Measurements from ENCODE around the gene FTCDNL1.
A peak's percentile ranks its signal among the peaks of the same experiment; 100 is the strongest.

Gene FTCDNL1

DNA sequence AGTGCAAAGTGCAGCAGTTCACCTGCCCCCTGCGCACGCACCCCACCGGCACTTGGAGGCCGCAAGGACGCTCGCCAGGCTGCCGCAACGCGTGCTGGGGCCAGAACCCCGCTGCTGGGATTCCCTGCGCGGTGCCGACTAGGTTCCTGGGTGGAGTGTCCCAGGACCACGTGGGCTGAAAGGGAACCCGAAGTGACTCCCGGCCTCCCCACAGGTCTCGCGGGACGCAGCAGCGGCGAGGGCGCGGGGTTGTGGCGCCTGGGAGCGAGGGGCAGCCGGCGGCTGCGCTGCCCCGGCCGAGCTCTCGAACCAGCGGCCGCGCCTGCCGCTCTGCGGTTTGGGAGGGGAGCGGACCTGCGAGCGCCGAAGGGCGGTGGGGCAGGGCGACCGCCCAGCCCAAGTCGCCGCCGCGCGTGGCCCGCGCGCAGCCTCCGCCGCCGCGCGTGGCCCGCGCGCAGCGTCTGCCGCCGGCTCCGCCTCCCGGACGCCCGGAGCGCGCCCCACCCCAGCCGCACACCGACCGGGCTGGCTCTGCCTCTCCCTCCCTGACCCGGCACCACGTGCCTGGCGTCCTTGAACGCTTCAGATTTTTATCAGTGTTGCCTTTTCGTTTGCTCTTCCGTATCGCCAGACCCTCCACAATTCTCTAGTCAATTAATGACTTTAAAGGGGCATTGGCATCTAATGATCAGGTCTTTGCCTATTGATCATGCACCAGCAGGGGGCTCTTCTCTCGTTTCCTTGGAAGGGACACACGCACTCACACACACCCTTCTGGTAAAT, at the start of gene FTCDNL1:
Gene FTCDNL1, minus strand, starts transcription at position 475 of the 783 bp plus-strand sequence. CDS start 2,230 bp downstream, outside the sequence.
- DNase-seq (ENCODE audit: low read depth), result peak; percentile 41

DNA sequence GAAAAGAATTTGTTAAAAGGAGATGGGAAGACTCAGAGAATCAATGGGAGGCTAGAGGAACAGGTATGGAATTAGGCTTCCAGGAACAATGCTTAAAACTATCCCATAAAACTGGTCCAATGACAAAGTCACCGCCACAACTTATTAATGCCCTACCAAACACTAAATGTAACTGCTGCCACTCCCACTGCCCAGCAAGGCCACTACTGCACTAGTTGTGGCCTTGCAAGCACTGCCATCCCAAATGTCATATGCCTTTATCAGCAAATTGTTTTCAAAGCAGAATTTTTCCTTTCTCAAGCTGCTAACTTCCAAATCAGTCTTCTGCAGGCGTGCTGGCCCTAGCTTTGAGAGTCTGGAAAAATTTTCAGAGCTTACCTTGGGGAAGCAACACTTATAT, 45.6 kb upstream of the FTCDNL1 start:
- DNase-seq (ENCODE audit: low read depth), result no peak

DNA sequence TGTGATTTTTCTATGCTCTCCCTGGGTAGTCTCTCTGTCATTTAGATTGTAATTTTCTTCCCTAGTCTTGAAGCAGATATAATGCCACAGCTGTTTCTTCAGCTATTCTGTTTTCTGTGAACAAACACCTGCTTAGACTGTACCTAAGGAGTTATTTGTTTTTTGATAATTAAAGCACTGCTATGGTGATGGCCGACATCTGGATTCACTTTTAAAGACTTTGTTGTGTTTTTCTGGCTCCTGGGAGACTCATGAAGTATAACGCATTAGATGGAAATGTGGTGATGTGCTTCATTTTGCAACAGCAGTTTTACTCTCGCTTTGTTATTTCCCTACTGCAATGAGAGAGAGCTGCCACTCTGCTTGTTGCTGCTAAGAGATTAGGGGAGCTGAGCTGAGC, 44.4 kb upstream of the FTCDNL1 start:
- no peak for DNase-seq (ENCODE audit: low read depth)

DNA sequence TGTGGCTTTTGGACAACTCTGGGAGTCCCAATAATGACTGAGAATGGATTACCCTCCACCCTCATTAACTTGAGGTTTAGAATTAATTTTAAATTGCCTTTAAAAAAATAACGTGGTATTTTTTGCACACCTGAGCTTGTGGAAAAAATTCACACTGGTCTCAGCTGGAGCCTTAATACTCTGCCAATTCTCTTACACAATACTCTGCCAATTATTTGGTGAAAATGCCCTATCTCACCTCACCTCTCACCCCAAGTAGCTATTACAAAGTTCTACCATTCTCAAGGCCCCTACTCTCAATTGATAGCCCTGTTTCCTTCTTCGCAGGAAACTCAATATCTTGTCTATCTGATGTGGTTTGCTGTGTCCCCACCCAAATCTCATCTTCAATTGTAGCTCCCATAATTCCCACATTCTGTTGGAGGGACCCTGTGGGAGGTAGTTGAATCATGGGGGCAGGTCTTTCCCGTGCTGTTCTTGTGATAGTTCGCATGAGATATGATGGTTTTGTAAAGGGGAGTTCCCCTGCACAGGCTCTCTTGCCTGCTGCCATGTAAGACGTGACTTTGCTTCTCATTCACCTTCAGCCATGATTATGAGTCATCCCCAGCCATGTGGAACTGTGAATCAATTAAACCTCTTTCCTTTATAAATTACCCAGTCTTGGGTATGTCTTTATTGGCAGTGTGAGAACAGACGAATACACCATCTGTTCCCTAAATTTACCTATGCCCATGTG, 32.7 kb upstream of the FTCDNL1 start:
- no peak for DNase-seq (ENCODE audit: low read depth)

DNA sequence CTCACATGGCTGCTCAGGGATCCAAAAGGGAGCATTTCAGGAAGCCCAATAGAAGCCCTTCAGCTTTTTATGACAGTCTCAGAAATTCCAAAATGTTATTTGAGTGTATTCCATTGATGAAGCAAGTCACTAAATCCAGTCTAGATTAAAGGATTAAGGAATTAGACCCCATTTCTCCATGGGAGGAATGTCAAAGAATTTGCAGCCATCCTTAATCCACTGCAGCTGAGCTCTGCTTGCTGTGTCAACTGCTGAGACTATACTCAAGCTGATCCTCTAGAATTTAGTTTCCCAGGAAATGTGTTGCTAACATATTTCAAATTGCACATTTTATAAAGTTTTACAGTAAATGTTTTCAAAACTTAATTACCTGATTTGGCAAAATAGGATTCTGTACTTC, 31.7 kb upstream of the FTCDNL1 start:
- DNase-seq (ENCODE audit: low read depth), result no peak

DNA sequence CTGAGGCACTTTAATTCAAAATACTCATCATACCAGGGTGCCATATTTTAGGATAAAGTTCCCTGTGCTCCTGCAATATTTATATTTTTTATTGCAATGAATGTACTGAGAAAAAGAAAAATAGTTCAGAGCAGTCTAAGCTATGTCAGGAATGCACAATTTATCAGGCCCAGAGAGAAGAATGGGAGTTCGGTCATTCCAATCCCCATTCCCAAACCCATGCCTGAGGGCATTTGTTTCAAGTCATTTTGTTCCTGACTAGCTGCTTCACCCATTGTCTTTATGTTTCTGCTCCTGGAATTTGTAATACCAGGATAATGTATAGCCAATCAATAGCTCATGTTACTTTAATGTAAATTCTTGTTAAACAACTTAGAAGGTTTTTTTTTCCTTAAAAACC, 24.4 kb upstream of the FTCDNL1 start:
- DNase-seq (ENCODE audit: low read depth), result no peak

DNA sequence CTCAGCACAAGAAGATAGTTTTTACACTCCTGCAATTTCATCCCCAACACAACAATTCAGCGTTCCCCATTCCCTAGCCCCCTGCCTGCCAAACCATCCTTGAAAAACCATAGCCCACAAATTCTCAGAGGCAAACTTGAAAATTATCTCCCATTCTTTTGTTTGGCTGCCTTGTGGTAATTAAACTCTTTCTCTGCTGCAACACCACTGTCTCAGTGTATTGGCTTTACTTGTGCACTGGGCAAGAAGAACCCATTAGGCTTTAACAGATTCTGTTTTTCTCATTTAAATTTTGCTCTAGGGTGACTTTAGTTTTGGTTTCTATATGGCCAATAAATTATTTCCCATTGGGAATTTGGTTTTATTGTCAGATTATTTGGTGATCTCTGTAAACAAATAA, 23.2 kb upstream of the FTCDNL1 start:
- no peak for DNase-seq (ENCODE audit: low read depth)

DNA sequence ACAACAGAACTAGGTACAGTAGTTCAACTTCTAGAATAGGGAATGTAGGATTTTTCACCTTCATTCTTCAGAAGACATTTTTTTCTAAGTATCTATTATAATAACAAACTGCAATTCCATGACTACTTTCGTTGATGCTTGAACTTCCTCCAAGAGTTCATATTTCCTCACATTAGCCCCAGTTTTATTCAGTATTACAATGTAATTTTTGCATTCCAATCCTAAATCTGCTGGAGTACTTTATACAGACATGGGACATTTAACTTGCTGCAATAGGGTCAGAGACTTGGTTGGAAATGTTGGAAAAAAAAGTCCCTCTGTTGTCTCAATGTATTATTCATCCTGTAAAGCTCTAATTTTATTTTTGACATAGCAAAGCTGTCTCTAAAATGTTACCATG, 19.6 kb upstream of the FTCDNL1 start:
- DNase-seq (ENCODE audit: low read depth), result no peak

DNA sequence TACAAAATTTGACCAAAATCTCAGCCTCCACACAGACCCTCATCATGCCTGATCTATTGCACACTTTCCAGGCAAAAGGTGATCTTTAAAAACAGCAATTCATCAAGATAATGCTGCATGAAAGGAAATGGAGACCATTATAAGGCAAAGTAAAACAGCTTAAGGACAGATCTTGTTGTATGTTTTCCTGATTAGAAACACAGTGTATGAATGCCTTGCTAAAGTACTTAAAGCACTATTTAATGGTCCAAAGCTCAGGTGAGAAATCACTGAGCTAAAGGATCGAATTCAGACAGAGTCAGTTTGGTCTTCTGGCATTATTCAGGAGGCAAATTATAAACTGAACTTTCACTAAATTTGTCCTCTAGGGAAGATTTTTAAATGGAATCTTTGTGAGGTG, 18.7 kb upstream of the FTCDNL1 start:
- no peak for DNase-seq (ENCODE audit: low read depth)

DNA sequence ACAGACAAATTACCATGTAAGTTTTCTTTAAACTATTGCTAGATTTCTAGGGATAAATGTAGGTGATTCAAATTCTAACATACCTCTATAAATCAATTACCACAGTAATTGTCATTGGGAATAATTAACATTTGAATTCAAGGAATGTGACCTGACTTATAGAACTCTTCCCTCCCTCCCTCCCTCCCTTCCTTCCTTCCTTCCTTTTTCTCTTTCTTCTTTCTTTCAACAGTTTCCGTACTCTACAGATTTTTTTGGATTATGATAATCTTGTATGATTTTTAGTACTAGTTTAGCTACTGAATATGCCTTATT, 18.2 kb upstream of the FTCDNL1 start:
- no peak for DNase-seq (ENCODE audit: low read depth)

DNA sequence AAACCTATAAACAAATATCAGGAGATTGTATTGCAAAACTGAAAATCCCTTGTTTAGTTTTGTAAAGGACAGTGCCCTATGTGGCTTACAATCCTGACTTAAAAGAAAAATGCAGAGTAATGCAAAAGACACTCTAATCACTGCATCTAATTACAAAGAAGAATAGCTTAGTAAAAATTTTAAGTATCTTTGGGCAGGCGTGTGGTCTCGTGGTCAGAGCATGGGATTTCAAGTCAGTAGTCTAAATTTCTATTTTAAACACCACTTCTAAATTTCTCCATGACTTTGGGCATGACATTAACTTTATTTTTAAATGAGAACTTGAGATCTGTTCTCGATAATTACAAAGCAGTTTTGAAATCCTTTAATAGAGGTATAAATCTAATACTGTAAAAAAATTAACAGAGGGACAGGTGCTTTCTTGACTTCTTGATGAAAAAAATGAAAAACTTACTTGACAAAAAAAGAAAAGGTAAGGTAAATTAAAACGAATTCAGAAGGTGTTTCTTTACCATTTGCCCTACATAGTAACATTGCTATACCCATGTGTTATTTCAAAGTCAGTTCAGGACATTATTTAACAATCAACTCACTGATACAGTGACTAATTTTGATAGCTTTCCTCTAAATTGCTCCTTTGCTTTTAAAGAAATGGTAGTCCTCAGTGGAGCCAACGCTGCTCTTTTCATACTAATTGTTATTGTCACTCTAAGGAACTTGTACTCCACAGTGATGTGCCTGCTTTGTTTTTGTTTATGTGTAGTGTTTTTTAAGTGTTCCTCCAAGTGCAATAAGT, 17.6 kb upstream of the FTCDNL1 start:
- DNase-seq (ENCODE audit: low read depth), result no peak

DNA sequence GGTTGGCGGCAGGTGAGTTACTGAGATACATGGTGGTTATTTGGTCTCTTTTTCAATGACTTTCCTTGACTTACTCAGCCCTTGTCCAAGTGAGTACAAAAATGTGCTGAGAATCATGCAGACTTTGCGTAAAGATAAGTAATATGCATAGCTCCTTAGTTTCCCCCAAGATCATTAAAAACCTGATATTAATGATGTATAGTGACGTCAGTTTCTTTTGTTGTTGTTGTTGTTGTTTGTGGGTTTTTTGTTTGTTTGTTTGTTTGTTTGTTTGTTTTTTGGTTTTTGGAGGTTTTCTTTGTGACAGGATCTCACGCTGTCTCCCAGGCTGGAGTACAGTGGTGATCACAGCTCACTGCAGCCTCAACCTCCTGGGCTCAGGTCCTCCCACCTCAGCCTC, 14.9 kb upstream of the FTCDNL1 start:
- DNase-seq (ENCODE audit: low read depth), result no peak

DNA sequence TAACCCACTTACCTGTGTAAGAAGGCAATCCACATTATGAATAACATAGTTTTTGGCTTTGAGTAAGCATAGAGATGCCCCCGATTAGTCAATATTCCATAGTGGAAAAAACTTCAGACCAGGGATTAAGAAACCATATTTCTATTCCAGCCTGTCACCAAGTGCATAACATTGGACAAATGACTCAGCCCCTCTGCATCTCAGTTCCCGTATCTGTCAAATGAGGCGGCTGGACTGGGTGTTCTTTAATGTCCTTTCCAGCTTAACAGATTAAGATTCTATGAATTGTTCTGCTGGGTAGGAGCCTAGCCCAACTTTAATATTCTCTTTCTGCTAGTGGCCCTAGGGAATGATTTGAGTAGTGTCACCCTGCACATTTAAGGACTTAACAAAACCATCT, 11.8 kb upstream of the FTCDNL1 start:
- no peak for DNase-seq (ENCODE audit: low read depth)

DNA sequence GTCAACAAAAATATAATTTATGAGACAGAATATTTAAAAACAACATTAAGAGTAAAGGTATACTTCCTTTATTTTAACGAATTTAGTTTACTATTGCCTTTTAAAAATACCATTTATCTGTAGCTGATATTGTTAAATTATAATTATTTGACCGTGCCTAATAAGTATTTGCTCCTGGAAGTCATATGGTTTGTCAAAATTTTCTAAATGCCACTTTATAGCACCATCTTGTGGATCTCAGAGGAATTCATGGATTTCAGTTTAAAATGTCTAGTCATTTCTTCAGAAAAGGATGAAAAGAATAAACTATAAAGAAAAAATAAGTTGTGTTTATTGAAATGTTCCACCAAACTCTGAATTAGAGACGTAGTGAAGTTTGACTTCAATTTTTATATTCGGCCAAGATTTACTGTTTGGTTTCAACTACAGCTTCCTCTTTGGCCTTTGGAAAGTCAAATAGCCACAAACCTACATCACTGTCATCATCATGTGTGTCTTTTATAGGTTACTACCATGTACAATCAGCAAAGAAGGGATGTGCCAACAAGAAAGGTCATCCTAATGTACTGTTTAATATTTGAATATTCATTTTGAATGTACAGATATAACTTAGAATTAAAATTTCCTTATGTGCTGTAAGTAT, 10.3 kb upstream of the FTCDNL1 start:
- no peak for DNase-seq (ENCODE audit: low read depth)

DNA sequence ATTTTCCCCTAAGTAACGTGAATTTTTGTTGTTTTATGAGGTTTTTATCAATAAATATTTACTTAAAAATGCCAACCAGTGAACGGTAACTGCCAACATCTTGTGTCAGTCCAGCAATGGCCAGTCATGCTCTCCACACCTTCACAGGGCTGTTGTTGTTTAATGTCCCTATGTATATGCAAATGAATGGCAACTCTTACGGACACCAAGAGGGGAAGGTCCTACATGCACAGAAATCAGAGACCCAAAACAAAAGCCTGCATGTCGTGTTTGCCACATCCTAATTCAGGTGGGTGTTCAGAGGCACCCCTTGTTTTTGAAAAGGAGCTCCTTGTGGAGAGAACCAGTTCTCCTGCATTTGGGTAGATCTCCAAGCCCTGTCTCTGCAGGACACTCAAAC, 4.8 kb upstream of the FTCDNL1 start:
- DNase-seq (ENCODE audit: low read depth), result no peak

DNA sequence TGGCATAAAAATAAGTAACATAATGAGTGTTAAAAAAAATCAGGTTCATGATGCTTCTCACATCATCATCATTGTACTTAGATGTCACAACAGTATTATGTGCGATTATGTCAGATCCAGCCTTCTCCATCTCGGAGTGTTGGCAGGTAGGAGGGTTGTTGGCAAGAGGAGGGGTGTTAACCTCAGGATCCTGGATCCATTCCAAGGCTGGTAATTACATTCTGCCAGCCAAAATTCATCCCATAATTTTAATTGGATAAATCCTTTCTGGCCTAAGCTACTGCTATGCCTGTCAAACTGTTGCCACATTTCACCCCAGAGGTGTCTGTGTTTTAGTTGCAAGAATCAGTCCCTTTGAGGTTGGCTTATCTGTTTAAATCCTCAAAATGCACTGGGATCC, 891 bp upstream of the FTCDNL1 start:
- no peak for DNase-seq (ENCODE audit: low read depth)

DNA sequence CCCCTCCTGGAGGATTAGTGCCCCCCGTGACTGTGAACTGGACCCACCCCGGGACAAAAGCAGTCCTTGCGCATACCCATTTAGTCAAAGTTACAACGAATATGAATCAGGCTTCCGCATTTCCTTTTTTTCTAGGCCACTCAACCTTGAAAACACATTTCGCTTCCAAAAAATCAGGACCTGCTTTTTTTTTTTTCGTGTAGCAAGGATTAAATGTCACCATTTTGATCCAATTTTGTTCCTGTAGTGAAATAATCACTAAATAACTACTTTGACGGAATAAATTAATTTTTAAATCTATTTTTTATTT, 464 bp upstream of the FTCDNL1 start:
- no peak for DNase-seq (ENCODE audit: low read depth)

DNA sequence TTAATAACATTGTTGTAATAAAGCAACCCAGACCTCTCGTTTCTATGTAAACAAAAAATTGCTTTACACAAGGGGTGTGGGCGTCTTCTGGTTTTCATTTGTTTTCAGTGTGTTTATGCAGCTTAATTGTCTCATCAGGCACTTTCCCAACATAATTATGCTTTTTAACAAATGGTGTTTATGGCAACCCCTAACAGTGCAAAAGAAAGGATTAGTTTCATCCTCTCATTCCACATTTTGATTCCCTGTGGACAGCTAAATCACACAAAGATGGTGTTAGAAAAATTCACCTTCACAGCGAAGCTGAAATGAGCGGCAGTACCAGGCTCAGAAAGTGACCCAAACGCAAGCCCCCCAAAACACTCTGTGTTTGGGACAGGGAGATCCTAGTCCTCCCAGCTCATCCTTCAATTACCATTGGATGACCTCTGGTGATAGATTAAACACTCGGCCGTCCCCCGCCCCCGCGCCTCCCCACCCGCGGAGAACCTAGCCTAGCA, 724 bp downstream of the FTCDNL1 start:
- no peak for DNase-seq (ENCODE audit: low read depth)

DNA sequence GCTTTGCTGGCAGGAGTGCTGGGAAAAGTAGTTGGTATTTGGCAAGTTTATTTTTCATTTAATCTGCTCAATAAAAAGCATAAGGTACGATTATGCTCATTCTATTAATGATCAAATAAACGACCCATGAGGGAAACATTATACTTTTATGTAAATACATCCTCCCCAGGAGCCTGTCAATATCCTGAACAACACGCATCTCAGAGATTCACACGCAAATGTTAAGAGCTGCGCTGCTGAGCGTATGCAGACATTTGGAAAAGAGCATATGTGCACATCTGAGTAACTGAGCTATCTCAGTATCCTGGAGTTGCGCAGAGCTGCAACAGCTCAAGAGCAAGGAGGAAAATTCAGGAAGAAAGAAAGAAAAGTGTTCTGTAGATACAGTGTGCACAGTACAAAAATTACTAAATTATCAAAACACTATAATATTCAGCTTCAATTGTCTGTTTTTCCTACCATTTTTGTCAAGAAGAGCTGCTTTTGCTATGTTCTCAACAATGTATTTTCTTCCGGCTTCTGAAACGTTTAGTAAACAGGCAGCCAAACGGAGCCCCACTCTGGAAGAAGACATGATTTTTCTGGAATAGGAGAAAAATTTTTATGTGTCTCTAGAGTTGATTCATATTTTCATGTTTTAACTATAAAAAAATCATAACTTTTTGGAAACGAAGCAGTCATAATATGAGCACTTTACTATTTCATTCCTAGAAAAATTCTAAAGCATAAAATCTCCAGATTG, 2.4 kb downstream of the FTCDNL1 start:
- DNase-seq (ENCODE audit: low read depth), result no peak

DNA sequence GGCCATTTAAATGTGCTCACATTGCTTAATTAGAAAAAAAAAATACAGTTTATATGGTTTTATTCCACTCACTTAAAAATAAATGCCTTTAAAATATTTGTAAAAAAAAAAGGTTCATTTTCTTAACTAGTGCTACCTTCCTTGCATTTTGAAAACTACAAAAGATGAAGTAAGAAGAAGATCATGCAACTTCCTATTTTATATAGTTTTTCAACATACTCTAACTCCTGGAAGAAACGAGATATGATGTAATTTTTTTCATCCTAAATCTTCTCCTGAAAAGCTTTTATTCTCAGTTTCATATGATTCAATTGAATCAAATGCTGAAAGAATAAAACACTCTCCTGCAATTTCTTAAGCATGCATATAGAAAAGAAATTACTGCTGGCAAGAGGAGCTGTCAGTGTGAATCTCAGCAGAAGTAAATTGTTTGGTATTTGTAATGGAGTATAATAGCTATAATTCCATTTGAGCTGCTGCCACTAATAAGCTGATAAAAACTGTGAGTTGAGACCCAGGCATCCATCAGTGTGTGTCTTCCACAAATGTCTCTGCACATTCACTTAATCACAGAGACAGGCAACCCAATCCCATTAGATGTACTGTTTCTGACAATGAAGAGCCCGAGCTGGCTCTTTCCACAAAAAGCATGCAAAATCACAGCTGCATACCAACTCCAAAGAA, 3.7 kb downstream of the FTCDNL1 start:
- DNase-seq (ENCODE audit: low read depth), result no peak
